GM21526 (cell line): ENCODE measurements around the gene SEZ6L2.

Experiments
- ATAC-seq: cut with Tn5 transposase; IDR thresholded peaks from one replicate; pipeline ENCODE4 v1.9.1; 2021; ENCODE audit warnings: moderate library complexity; ENCODE audit not compliant: unreplicated experiment, low FRiP score

The SEZ6L2 gene

DNA sequence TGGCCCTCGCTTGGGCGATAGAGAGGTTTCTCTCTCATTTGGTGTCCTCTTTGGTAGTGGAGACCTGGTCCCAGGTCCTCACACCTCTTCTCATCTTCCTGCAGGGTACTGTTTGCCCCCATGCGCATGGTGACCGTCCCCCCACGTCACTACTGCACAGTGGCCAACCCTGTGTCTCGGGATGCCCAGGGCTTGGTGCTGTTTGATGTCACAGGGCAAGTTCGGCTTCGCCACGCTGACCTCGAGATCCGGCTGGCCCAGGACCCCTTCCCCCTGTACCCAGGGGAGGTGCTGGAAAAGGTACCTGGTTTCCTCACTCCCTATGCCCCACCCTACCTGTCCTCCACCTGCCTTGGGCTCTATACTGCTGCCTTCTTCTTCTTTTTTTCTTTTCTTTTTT is 68.6 kb downstream of the SEZ6L2 start:
- no peak for ATAC-seq

DNA sequence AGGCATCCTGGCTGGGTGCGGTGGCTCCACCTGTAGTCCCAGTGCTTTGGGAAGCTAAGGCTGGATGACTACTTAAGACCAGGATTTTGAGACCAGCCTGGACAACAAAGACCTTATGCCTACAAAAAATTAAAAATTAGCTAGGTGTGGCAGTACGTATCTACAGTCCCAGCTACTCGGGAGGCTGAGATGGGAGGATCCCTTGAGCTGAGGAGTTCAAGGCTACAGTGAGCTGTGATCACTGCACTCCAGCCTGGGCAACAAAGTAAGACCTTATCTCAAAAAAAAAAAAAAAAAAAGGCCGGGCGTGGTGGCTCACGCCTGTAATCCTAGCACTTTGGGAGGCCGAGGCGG is 73.0 kb downstream of the SEZ6L2 start:
- ATAC-seq: no peak

DNA sequence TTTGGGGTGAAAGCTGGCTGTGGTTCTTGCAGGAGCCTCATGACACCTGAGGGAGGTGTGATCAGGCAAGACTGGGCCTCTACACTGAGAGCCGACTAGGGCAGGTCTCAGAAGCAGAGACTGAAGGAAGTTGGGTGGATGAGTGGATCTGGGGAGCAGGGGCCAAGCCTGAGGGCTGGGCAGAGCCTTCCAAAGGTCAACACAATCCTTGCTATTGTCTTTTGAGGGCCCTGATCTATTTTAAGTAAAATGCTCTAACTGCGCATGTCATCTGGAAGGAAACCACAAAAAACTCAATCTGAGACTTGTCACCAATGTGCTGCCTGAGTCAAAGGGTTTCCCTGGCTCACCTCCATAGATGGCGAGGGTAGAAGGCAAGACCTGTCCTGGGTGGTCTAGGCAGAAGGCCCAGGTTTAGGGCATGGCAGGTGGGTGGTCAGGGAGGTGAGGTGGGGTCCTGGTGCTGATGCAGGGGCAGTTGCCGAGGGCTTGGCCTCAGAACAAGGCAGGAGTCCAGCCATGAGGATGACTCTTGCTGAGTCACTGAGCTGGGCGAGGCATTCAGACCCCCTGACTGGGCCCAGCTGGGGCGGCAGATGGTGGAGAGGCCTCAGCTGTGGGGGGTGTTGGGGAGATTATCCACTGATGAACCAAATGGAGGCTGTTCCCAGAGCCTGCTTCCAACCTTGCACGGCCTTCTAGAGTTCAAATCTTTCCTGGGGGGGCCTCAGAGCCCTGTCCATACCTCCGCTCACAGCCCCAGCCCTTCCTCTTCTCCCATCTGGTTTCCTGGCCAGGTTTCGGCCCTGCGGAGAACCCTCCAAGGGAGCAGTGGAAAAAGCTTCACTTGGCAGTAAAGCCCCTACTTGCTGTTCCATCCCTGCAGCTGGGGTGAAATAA is 74.0 kb downstream of the SEZ6L2 start:
- no peak for ATAC-seq

DNA sequence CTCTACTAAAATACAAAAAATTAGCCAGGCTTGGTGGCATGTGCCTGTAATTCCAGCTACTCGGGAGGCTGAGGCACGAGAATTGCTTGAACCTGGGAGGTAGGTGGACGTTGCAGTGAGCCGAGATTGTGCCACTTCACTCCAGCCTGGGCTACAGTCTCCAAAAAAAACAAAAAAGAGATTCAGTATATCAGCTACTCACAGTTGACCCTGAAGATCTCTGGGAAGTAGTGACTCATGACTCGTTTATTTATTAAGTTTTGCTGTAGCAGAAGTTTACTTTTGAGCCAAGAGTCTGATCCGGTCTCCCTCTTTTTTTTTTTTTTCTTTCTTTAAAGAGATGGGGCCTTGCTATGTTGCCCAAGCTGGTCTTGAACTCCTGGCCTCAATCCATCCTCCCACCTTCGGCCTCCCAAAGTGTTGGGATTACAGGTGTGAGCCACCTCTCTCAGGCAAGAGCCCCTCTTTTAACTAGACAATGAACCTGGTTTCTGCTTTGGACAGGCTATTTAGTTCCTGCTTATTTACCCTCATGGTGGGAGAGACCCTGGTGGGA is 74.7 kb downstream of the SEZ6L2 start:
- ATAC-seq: no peak

DNA sequence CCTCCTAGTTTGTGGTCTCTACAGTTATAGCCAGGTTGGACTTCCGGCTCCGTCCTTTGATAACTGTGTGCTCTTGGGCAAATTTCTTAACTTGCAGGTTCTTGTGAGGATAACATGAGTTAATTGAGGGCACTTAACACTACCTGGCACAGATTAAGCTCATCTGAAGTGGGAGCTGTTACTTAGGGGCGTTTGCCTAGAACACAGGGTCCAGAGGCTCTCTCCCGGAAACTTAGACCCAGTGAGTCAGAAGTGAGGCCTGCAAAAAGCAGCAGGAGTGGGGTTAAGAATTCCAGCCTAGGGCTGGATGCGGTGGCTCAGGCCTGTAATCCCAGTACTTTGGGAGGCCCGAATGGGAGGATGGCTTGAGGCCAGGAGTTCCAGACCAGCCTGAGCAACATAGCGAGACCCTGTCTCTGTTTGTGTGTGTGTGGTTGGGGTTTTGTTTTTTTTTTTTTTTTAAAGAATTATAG is 77.7 kb downstream of the SEZ6L2 start:
- no peak for ATAC-seq
